ENCODE measurements around the gene FAM168A.

FAM168A gene, protein sequence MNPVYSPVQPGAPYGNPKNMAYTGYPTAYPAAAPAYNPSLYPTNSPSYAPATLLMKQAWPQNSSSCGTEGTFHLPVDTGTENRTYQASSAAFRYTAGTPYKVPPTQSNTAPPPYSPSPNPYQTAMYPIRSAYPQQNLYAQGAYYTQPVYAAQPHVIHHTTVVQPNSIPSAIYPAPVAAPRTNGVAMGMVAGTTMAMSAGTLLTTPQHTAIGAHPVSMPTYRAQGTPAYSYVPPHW

DNA sequence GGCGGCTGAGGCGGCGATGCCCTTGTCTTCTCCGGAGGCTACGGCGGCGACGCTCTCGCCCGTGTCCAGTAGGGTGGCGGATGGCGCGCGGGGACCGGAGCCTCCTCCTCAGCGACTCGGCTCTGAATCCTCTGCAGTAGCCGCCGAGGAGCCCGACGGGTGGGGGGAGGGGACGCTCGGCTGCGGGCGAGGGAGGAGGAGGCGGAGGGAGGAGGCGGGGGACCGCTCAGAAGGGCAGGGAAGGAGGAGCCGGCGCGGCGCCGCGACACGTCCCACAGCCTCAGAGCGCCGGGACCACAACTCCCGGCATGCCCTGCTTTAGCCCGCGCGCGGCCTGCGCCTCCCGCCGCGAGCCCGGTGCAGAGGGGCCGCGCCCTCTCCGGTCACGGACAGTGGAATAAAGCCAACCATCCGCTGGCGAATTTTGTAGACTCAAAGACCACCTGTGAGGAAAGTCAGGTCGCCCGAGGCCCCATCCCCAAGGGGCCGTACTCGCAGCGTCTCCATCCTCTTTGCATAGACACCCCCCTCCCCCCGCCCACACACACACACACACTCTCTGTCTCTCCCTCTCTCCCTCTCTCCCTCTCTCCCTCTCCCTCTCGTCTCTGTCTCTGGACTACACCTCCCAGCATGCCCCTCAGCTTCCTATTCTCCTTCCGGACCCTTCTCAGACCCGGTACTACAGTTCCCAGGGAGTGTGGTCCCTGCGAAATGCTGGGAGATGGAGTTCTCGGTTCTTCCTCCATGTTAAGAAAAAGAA, at the start of gene FAM168A:
Gene FAM168A, minus strand, starts transcription at position 157 of the 763 bp plus-strand sequence. CDS start 129,638 bp downstream, outside the sequence.
- peak; percentile 92 for DNase-seq

DNA sequence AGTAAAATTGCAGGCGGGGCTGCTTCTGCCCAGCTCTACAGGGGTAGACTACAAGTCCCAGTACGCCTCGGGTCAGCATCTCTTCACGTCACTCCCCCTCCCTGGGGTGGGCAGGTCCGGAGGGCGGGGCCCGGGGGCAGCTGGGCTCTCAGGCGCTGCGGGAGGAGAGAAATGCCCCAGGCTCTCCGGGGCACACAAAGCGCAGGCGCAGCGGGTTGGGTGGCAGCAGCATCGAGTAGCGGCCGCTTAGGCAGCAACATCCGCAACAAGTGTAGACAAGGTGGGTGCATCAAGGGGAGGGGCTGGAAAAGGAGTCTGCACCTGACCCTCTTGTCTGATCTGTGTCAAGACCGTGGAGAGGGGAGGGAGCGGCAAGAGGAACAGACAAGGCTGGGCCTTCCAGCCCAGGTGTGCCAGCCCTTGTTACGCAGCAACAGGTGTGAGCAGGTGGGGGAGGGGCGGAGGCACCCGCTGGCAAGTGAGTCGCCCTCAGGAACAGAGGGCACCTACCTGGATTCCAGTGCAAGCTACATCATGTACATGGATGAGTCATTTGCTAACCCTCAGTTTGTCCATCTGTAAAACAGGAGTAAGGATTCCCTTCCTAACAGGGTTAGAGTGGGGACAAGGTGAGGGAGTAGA, 49.7 kb upstream of the FAM168A start:
- DNase-seq = peak; percentile 47

DNA sequence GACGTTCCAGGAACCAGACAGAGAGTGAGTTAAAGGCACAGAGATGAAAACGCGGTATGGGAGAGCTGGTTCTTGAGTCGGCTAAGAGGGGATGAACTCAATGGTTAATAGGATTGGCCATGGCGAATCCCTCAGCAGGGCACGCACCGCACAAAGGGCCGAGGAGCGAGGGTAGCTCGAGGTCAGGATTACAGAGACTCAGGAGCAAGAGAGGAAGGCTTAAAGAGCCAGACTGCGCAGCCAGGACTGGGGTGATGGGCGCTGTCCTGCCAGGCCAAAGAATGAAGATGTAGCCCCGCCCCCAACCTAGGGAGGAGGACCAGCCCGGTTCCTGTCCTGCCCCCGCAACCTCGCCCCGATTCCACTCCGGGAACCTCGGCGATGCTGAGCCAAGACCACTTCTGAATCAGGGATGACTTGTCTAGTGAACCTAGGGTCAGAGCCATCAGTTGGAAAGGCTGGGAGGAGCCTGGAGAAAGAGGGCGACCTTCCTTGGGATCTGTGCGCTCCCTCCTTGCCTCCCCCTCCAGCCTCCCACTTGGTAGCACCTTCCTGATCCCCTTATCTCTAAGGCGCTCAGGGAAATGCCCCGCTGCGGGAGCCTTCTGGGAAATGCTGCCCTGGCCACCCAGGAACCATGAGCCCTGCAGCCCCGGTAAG, 48.2 kb upstream of the FAM168A start, which contains the start of gene PLEKHB1:
Gene PLEKHB1, plus strand, starts transcription at position 610 of the 660 bp plus-strand sequence. Its CDS starts 28 bp downstream, at position 638.
- DNase-seq = no peak

DNA sequence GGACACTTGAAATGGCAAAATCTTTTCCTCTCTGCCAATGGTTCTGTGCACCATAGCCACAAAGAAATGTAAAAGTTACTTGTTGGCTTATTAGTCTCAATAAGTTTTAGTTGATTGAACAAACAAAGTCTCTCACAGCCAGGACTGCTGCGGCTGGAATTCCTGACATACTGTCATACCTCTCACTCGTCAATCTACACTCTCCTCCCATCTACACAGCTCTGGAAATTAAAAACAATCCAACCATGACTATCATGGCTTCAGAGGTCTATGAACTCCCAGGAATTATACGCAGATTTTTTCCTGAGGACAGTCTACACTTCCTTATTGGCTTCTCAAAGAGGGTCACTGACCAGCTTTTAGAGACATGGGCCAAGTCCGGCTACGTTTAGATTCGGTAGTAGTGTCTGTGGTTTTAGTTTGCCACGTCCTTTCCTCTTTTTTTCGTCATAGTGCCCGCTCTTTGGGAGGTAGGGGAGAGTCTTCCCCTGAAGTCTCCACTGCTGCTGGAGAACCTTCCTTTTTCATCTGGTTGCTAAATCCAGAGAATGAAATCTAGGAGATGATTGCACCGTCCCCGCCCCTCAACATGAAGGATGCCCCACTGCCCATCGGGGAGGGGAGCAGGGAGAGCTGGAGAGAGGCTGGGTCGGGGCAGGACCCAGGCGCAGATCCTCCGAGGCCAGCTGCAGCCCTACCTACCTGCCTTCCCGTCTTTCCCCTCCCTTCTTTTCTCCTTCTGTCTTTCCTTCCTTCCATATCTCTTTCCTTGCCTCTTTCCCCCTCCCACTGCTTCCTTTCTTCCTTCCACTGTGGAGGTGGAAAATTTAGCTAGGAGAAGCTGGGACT, 47.4 kb upstream of the FAM168A start:
- DNase-seq = no peak

DNA sequence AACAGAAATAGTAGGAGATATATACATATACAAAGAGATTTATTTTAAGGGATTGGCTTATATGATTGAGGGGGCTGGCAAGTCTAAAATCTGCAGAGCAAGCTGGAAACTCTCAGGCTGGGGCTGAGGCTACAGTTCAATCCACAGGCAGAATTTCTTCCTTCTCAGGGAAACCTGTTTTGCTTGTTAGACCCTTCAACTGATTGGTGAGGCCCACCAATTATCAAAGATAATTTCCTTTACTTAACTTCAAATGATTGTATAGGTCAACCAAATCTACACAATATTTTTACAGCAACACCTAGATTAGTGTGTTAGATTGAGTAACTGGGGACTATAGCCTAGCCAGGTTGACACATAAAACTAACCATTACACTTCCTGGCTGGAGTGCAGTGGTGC, 43.8 kb upstream of the FAM168A start:
- DNase-seq = no peak

DNA sequence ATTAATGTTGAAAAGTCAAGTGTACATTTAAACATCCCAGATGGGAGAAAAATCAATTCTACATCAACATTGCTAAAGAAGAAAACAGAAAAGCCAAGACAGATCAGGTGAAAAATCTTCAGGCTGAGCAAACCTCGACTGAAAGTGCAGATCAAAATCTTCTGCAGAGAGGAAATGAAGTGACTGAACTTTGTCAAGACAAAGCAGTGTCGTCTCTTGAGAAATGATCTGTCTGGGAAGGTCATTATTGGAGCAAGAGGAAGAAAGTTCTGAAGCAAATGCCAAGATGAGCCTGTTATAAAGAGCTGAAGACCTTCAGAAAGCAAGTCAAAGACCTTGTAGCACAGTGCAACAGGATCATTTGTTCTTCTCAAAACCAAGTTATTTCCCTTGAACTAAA, 42.7 kb upstream of the FAM168A start:
- no peak for DNase-seq

DNA sequence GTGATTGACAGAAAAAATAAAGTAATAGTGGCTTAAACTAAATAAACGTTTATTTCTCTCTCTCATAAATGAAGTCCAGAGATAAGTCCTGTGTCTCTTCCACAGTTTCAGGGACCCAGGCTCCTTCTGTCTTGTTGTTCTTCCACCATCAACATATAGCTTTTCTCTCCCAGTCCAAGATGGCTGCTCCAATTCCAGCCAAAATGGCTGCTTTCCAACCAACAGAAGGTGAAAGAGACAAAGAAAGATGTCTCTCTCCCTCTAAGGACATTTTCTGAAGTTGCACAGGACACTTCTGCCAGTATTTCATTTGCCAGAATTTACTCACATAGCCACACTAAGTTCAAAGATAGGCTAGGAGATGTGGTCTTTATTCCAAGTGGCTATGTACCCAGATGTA, 39.1 kb upstream of the FAM168A start:
- no peak for DNase-seq

DNA sequence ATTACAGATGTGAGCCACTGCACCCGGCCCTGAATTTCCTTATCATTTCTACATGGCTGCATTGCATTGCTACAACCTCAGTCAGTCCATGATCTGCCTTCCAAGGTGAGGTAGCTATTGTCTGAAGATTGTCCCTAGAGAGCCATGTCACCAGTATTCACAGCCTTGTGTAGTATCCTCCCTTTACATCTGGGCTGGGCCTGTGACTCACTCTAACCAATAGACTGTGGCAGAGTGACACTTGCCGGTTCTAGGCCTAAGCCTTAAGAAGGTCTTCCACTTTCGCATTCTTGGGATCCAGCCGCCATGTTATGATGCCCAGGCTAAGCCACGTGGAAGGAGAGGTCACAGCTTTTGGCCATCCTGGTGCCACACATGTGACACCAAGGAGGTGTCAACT, 38.3 kb upstream of the FAM168A start:
- no peak for DNase-seq

DNA sequence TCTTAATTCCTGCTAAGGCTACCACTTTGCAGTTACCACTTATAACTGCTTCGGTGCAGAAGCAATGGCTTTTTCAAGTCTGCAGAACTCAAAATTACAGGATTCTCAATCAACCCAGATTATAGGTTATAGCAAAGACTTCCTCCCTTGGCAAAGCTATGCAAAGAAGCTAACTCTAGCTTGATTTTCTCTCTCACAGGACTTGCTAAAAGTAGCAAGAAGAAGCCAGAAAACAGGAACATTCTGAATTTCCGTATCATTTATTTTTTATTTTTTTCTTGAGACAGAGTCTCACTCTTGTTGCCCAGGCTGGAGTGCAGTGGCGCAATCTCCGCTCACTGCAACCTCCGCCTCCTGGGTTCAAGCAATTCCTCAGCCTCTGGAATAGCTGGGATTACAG, 37.8 kb upstream of the FAM168A start:
- no peak for DNase-seq

DNA sequence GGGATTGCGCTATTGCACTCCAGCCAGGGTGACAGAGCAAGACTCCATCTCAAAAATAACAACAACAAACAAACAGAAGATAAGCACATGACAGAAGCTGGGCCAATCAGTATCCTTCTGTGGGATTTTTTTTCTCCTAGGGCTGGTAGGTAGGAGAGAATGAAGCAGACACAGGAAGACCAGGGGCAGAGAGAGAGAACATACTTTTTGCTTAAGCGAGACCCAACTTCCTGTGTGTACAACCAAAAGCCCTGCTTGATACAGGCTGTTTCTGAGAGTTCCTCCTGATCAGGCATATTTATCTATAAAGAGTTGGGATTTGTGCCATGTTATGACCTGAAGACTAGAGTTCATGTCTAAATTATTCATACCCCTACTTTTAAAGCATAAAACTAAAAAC, 36.1 kb upstream of the FAM168A start:
- DNase-seq = no peak

DNA sequence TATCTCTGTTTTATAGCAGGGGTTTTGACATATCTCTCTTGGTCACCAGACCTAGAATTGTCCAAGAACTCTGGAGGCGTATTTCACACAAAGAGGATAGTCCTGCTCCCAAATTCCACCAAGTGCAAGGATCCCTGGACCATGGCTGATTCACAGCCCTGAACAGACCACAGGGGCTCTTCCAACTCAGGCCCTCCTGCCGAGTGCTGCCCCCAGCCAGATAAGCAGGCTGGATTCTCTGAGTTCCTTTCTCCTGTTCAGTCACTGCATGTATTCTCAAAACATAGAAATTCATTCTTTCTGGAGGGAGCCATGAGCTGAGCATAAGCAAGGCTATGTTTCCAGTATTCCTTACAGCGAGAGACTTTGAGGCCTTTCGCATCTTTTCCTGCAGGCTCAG, 35.1 kb upstream of the FAM168A start:
- no peak for DNase-seq

DNA sequence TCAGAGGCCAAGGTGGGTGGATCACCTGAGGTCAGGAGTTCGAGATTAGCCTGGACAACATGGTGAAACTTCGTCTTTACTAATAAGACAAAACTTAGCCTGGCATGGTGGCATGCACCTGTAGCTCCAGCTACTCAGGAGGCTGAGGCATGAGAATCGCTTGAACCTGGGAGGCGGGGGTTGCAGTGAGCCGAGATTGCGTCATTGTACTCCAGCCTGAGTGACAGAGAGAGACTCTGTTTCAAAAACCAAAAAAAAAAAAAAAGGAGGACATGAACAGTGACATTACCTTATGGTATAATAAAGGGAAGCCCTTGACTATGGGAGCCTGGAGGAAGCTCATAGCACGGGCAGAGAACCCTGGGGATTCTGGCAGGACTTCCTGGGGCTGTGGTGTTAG, 32.0 kb upstream of the FAM168A start:
- DNase-seq = no peak

DNA sequence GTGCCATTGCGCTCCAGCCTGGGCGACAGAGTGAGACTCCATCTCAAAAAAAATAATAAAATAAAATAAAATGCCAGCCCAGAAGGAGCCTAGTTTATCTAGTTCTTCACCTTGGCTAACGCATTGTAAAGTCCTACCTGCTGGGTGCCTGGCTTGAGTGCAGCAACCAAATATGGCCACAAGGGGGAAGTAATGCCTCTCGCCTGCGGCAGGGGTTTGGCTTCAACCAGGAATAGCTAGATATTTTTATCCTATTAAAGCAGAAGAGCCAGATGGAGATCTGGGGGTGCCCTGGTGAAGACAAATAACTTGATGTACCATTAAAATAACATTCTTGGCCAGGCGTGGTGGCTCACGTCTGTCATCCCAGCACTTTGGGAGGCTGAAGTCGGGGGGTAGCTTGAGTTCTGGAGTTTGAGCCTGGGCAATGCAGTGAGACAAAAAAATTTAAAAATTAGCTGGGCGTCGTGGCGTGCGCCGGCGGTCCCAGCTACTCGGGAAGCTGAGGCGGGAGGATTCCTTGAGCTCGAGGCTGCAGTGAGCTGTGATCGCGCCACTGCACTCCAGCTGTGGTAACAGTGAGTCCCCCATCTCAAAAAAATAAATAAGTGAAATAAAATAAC, 27.9 kb upstream of the FAM168A start:
- DNase-seq = peak; percentile 28

DNA sequence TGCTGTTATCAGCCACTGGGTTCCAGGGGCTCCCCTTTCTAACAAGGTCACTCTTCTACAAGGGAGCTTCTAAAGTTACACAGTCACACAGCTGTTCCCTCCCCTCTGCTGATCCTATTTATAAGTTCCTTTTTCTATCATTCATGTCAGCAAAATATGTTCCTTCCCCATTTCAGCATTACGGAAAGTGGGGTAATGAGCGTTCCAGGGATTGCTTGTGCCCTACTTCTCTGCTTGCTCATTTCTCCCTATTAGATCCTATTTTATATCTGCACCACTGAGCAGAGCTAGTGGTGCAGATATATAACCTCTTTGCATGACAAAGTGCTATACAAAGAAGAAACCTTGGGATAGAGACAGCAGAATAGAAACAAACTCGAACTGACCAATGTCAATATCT, 25.8 kb upstream of the FAM168A start:
- no peak for DNase-seq

DNA sequence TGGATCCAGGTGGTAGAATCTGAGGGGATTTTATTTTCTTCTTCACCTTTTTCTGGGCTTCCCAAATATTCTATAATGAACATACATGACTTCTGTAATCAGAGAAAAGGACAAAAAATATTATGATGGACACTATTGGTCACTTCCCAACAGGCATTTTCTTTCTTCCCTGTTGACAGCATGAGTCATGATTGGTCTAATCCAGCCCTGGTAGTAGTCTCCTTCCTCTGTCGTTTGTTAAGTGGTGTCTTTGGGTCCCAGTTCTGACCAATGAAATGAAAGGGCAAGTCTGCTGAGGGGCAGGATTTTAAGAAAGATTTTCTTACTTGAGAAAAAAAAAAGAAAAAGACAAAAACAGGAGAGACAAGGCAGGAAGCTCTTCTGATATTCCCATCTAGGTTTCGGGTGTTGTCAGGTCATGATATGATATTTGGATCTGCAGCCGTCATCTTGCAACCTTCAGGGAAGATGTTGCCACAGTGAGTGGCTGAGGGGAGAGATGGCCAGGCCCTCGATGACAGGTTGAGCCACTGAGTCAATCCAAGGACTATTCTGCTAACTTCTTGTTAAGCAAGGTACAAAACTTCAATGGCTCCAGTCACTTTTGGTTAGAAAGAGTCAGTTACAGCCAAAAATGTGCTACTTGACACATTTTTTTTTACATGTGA, 25.1 kb upstream of the FAM168A start:
- DNase-seq = no peak

DNA sequence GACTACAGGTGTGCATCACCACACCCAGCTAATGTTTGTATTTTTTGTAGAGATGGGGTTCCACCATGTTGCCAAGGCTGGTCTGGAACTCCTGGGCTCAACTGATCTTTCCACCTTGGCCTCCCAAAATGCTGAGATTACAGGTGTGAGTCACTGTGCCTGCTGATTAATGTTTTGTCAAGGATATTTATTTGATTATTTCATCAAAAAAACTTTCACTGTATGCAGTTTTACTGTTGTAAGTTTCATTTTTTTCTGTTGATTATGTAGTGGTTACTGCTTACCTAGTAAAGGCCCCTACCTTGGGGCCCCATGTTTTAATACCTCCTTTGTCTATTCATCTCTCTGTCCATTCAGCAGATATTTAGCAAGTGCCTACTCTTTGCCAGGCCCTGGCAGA, 16.7 kb upstream of the FAM168A start:
- no peak for DNase-seq

DNA sequence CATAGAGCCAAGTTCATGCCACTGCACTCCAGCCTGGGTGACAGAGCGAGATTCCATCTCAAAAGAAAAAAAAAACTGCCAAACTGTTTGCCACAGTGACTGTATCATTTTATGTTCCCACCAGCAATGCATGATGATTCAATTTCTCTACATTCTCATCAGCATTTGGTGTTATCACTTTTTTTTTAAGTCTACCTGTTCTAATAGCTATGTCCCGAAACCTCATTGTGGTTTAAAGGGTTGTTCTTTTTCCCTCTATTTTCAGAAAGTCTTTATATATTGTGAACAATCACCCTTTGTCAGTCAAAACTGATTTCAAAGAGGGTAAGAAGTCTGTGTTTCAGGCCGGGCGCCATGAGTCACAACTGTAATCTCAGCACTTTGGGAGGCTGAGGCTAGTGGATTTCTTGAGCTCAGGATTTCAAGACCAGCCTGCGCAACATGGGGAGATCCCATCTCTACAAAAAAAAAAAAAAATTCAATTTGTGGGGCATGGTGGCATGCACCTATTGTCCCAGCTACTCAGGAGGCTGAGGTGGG, 14.8 kb upstream of the FAM168A start:
- no peak for DNase-seq

DNA sequence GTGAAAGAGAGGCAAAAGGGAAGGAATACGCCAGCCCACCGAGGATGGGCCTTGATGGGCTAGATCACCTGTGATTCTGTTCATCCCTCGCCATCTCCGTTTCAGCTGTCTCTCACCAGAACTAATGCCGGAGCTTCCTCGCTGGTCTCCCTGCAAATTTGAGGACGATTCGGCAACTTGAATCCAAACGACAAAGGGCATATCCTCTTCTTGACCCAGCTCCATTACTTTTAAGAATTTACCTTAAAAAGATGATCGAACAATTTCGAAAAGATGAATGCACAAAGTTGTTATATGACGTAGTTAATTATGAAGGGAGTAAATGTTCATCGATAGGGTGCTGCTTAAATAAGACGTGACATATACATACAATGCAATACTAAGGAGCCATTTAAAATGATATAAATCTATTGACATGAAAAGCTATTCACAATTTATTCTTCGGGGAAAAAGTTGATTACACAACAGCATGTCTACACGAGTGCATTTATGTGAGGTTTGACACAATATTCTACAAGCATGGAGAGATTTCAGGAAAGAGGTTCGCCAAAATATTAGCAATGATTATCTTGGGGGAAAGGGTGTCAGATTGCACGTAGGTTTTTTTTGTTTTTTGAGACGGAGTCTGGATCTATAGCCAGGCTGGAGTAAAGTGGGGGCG, 937 bp upstream of the FAM168A start:
- DNase-seq = no peak

DNA sequence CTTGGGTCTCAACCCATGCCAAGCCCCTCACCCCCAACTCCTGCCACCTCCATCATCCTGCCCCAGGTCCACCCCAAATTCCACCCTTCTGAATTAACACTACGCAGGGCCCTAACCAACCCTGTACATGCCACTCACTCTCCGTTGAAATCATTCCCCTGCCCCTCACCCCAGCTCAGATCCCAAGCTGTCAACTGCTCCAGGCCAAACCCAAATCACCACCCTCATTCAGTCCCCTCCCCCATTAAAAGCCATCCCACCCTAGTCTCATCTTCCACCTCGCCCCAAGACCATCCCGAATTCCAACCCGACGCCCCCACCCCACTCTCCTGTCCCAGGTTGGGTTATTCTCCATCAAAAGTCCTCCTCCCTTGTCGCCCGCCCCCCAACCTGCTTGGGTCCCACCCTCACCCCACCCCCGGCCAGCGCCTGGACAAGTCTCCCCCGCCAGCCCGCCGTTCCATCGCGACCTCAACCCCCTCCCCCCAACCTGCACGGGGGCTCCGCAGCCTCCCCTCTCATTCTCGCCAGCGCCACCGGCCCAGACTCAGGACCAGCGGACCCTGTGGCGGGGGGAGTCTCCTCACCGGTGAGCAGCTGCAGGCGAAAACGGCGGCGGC, 466 bp downstream of the FAM168A start:
- no peak for DNase-seq

DNA sequence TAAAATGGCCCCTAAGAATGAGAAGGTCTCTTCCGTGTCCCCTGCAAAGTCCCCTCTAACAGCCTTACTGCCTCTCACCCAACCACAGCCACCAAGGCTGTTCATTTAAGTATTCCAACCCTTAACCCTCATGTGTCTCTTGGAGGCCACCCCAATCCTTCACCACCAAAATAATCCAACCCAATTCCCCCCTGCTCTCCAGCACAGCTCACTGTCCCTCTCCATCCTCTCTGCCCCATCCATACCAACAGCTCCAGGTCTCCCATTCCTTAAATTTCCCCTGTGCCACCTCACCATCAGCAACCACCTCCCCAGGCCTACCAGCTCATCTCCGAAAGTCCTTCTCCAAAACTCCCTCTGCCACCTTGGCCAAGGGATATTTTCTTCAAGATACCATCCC, 1.4 kb downstream of the FAM168A start:
- DNase-seq = no peak

Measured in NK-92 treated with Interleukin-12 subunit alpha and Interleukin-12 subunit beta, amount 100 ng/mL, for 24 hours (cell line).